IMR-90 (cell line): ENCODE results near the gene FAM163B. TPM values are rescaled to one million over a fixed set of nuclear protein-coding genes. Genes with fewer than 3 reads are reported as not detected.

Experiments used
- ATAC-seq: fragments of 200-7000 bp; cut with Tn5 transposase; 2 replicates; pipeline ENCODE4 v1.9.1; 2020; ENCODE audit warnings: low read depth, mild to moderate bottlenecking, moderate library complexity
- BruUV-seq: library from RNA; stranded (reverse); fragments of 400-500 nt; replicated peaks from 2 replicates; lab custom pipeline; 2021; lab: Mats Ljungman, UMichigan
- CTCF ChIA-PET: fragments of 300-600 bp; formaldehyde crosslinking; extraction: SDS; loops from one replicate; lab custom pipeline; 2021; ENCODE audit warnings: antibody characterized with exemption; lab: Yijun Ruan, JAX
- POLR2A ChIA-PET: fragments of 300-600 bp; sonication (Branson Sonifier 250); formaldehyde crosslinking; loops from one replicate; lab custom pipeline; 2022; ENCODE audit warnings: antibody characterized with exemption; ENCODE audit not compliant: unreplicated experiment; lab: Charles Lee
- DNase-seq: peaks from one replicate; pipeline ENCODE4 v3.0.0; 2013
- H2AFZ ChIP-seq: replicated peaks from 2 replicates; pipeline ENCODE3; 2013; ENCODE audit warnings: low read length, mild to moderate bottlenecking; ENCODE audit not compliant: poor library complexity
- H2AK5ac ChIP-seq: 2 replicates; pipeline ENCODE4 v1.6.1; 2013; ENCODE audit warnings: low read depth, low read length, inconsistent platforms
- H2AK9ac ChIP-seq: replicated peaks from 2 replicates; pipeline ENCODE3; 2013; ENCODE audit warnings: mild to moderate bottlenecking, low read depth, low read length, moderate library complexity; ENCODE audit not compliant: poor library complexity
- H2BK120ac ChIP-seq: 2 replicates; pipeline ENCODE4 v1.6.1; 2013; ENCODE audit warnings: low read depth, low read length, inconsistent platforms
- H2BK15ac ChIP-seq: 3 replicates; pipeline ENCODE4 v1.6.1; 2013; ENCODE audit warnings: low read depth, low read length, inconsistent platforms
- H2BK20ac ChIP-seq: 2 replicates; pipeline ENCODE4 v1.6.1; 2013; ENCODE audit warnings: low read depth, mild to moderate bottlenecking, inconsistent platforms, low read length, moderate library complexity
- H2BK5ac ChIP-seq: 2 replicates; pipeline ENCODE4 v1.6.1; 2013; ENCODE audit warnings: mild to moderate bottlenecking, low read depth, low read length, inconsistent platforms; ENCODE audit not compliant: poor library complexity, severe bottlenecking
- H3K14ac ChIP-seq: replicated peaks from 2 replicates; pipeline ENCODE4 v1.6.1; 2013; ENCODE audit warnings: low read depth, low read length, inconsistent platforms
- H3K18ac ChIP-seq: 2 replicates; pipeline ENCODE4 v1.6.1; 2013; ENCODE audit warnings: low read depth, low read length, control low read depth
- H3K23ac ChIP-seq: 2 replicates; pipeline ENCODE4 v1.6.1; 2013; ENCODE audit warnings: low read depth, low read length, inconsistent platforms
- H3K27ac ChIP-seq: 2 replicates; pipeline ENCODE4 v1.5.1; 2013; ENCODE audit warnings: mild to moderate bottlenecking, control low read depth, low read length; ENCODE audit not compliant: insufficient read depth
- H3K27me3 ChIP-seq: 2 replicates; pipeline ENCODE4 v1.6.1; 2013; ENCODE audit warnings: low read length; ENCODE audit not compliant: control insufficient read depth, insufficient read depth
- H3K36me3 ChIP-seq: 2 replicates; pipeline ENCODE4 v1.6.1; 2013; ENCODE audit warnings: low read length, mixed read lengths; ENCODE audit not compliant: control insufficient read depth, insufficient read depth
- H3K4ac ChIP-seq: 2 replicates; pipeline ENCODE4 v1.6.1; 2013; ENCODE audit warnings: low read depth, low read length, inconsistent platforms
- H3K4me1 ChIP-seq: 2 replicates; pipeline ENCODE4 v1.6.1; 2013; ENCODE audit warnings: low read length, mixed read lengths; ENCODE audit not compliant: control insufficient read depth, insufficient read depth
- H3K4me2 ChIP-seq: 2 replicates; pipeline ENCODE4 v1.6.1; 2013; ENCODE audit warnings: low read depth, mild to moderate bottlenecking, control low read depth, low read length, moderate library complexity
- H3K4me3 ChIP-seq: 2 replicates; pipeline ENCODE4 v1.5.1; 2013; ENCODE audit warnings: low read depth, mild to moderate bottlenecking, control low read depth, low read length, moderate library complexity; ENCODE audit not compliant: insufficient read depth
- H3K56ac ChIP-seq: 2 replicates; pipeline ENCODE4 v1.6.1; 2013; ENCODE audit warnings: low read length, inconsistent platforms; ENCODE audit not compliant: insufficient read depth; ENCODE audit errors: extremely low read depth
- H3K79me1 ChIP-seq, 2 experiments: 2 replicates each; pipeline ENCODE4 v1.6.1; 2013; ENCODE audit warnings: low read length in 2 of 2, inconsistent platforms in 1 of 2, low read depth in 1 of 2
- H3K9ac ChIP-seq: 2 replicates; pipeline ENCODE4 v1.6.1; 2013; ENCODE audit warnings: low read depth, low read length, control low read depth
- H3K9me1 ChIP-seq: 2 replicates; pipeline ENCODE4 v1.6.1; 2013; ENCODE audit warnings: low read length, inconsistent platforms; ENCODE audit not compliant: insufficient read depth
- H3K9me3 ChIP-seq: 2 replicates; pipeline ENCODE4 v1.6.1; 2013; ENCODE audit warnings: low read length; ENCODE audit not compliant: control insufficient read depth, insufficient read depth
- H4K20me1 ChIP-seq: 2 replicates; pipeline ENCODE4 v1.6.1; 2013; ENCODE audit warnings: low read length, inconsistent platforms; ENCODE audit not compliant: insufficient read depth
- H4K5ac ChIP-seq: 2 replicates; pipeline ENCODE4 v1.6.1; 2013; ENCODE audit warnings: mild to moderate bottlenecking, low read depth, low read length, control low read depth
- H4K8ac ChIP-seq, 2 experiments: 2 replicates each; pipeline ENCODE4 v1.6.1; 2013; ENCODE audit warnings: low read depth in 2 of 2, low read length in 2 of 2, control low read depth in 1 of 2, inconsistent platforms in 1 of 2
- H4K91ac ChIP-seq: 2 replicates; pipeline ENCODE4 v1.6.1; 2013; ENCODE audit warnings: low read depth, low read length, inconsistent platforms; ENCODE audit not compliant: insufficient read depth
- BHLHE40 ChIP-seq: fragments of 150-350 bp; IDR thresholded peaks from 2 replicates; pipeline ENCODE4 v1.6.1; 2016; ENCODE audit warnings: mild to moderate bottlenecking, low read depth, low read length
- CEBPB ChIP-seq: IDR thresholded peaks from 2 replicates; pipeline ENCODE4 v1.6.1; 2012; ENCODE audit warnings: low read depth, low read length, improper control_type of control experiment
- CHD1 ChIP-seq: IDR thresholded peaks from 2 replicates; pipeline ENCODE4 v1.6.1; 2012; ENCODE audit warnings: low read depth, low read length, improper control_type of control experiment
- MAFK ChIP-seq: IDR thresholded peaks from 2 replicates; pipeline ENCODE4 v1.6.1; 2012; ENCODE audit warnings: low read depth, low read length, improper control_type of control experiment
- MAZ ChIP-seq: IDR thresholded peaks from 2 replicates; pipeline ENCODE4 v1.6.1; 2012; ENCODE audit warnings: low read depth, mild to moderate bottlenecking, low read length, improper control_type of control experiment, moderate library complexity, borderline replicate concordance
- MXI1 ChIP-seq: IDR thresholded peaks from 2 replicates; pipeline ENCODE4 v1.6.1; 2012; ENCODE audit warnings: low read depth, mild to moderate bottlenecking, low read length, moderate library complexity, borderline replicate concordance
- NFE2L2 ChIP-seq: fragments of 150-350 bp; IDR thresholded peaks from 2 replicates; pipeline ENCODE4 v1.6.1; 2016; ENCODE audit warnings: low read depth, mild to moderate bottlenecking, low read length
- POLR2A ChIP-seq: IDR thresholded peaks from 2 replicates; pipeline ENCODE4 v1.6.1; 2012; ENCODE audit warnings: mild to moderate bottlenecking, low read depth, low read length
- RCOR1 ChIP-seq: IDR thresholded peaks from 2 replicates; pipeline ENCODE4 v1.6.1; 2012; ENCODE audit warnings: mild to moderate bottlenecking, low read length, improper control_type of control experiment; ENCODE audit not compliant: insufficient replicate concordance
- RFX5 ChIP-seq: IDR thresholded peaks from 2 replicates; pipeline ENCODE4 v1.8.0; 2012; ENCODE audit warnings: low read depth, mild to moderate bottlenecking, low read length, moderate library complexity
- SMC3 ChIP-seq: fragments of 150-350 bp; IDR thresholded peaks from 2 replicates; pipeline ENCODE4 v1.6.1; 2016; ENCODE audit warnings: low read depth, mild to moderate bottlenecking, antibody characterized with exemption, low read length, moderate library complexity
- WGBS, 2 experiments: methylation state at CpG; one replicate each; pipeline versions ENCODE4 v1.1.5 to v1.1.7; 2013; ENCODE audit warnings: missing lambda C conversion rate in 2 of 2; ENCODE audit not compliant: insufficient read length in 1 of 2; ENCODE audit errors: extremely low coverage in 2 of 2; 5-methylcytosine and 5-hydroxymethylcytosine counted together
- dilution Hi-C: fragments of 300-500 bp; cut with HindIII; formaldehyde crosslinking; loops from one replicate; pipeline ENCODE4 v1.14.3; 2018; ENCODE audit warnings: low sequenced_read_pairs; ENCODE audit not compliant: unreplicated experiment
- in situ Hi-C: fragments of 300-500 bp; cut with MboI; formaldehyde crosslinking; loops from 3 replicates; pipeline ENCODE4 v1.14.3; 2019; ENCODE audit warnings: low sequenced_read_pairs, inconsistent platforms, mixed read lengths
- intact Hi-C: fragments of 100-400 bp; cut with micrococcal nuclease; formaldehyde crosslinking; loops from 2 replicates; pipeline ENCODE4 v1.10.0; 2022
- polyA plus RNA-seq, 3 experiments: library from polyadenylated mRNA; depleted of rRNA; stranded (reverse); fragments of >200 nt; gene quantifications; 2 replicates each; pipeline ENCODE4 v1.2.3, GENCODE V29; 2012; ENCODE audit warnings: low replicate concordance in 1 of 3
- total RNA-seq: library from RNA; depleted of rRNA; stranded (reverse); fragments of >200 nt; gene quantifications from 2 replicates; pipeline ENCODE4 v1.2.3, GENCODE V29; 2012
- TF ChIP-seq, protein P1 (sequence below): fragments of 150-350 bp; IDR thresholded peaks from 2 replicates; pipeline ENCODE4 v1.6.1; 2017; ENCODE audit warnings: mild to moderate bottlenecking, antibody characterized with exemption, low read length, low read depth
- TF ChIP-seq, protein P2 (sequence below): fragments of 150-350 bp; IDR thresholded peaks from 2 replicates; pipeline ENCODE4 v1.6.1; 2016; ENCODE audit warnings: low read depth, mild to moderate bottlenecking, low read length, moderate library complexity, borderline replicate concordance
- TF ChIP-seq, protein P3 (sequence below): conservative IDR thresholded peaks from 2 replicates; pipeline ENCODE4 v1.5.1; 2012; ENCODE audit warnings: mild to moderate bottlenecking, low read depth, low read length, improper control_type of control experiment

The FAM163B gene
- total and polyA plus RNA-seq, 2 of the 4 experiments (the other 2 are of a cell fraction) = not detected

DNA sequence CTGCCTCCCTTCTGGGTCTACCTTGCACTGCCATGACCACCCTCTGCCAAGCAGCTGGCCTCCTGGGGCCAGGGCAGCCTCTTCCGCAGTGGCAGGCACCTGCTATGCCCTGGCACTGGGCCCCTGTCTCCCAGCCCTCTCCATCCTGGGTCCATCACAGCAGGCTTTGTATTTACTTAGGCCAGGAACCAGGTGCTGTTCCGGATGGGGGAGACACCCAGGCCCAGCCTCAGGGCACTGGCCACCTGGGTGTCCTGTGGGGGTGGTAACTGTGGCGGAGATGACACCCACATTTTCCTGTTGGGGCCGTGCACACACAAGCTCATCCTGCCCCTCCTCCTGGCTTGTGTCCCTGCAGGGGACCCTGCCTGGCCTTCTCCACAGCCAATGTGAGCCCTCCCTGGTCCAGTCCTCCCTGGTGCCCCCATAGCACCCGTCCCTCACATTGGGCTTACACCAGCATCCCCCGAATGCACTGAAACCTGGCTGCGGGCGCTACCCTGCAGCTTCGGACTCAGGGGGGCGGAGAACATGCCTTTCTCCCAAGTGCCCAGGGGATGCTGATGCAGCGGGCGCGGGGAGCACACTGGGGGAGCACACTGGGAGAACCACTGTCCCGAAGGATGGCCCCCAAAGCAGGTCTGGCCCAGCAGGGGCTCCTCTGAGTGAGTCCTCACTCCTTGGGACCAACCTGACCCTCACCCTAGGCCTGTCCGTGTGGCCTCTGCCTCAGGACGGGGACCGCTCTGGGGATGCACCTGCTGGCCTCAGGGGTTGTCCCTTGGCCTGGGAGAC, 17.9 kb downstream of the FAM163B start:
- no peak overlapping the region for H2AK5ac ChIP-seq
- dilution Hi-C loops = no loop called here

More for the DNA sequence above, 17.9 kb downstream of the FAM163B start:
- WGBS, 2 experiments = 93% methylated on average over 9 of the region's 17 CpGs; no CpG with 5 or more reads in 1 of the 2 experiments
- H3K9me3 ChIP-seq = peaks cover 4% of the 10 kb centered on the region
- H4K8ac ChIP-seq = no peak overlapping the region
- no peak overlapping the region for H4K5ac ChIP-seq
- no peak overlapping the region for H3K4me3 ChIP-seq
- CTCF ChIA-PET = no interaction called here
- H3K14ac ChIP-seq = no peak overlapping the region
- H3K4ac ChIP-seq = no peak overlapping the region
- H2BK20ac ChIP-seq = no peak overlapping the region
- BruUV-seq = no TSS peak
- H3K4me2 ChIP-seq = no peak overlapping the region
- peaks cover 15% of the 10 kb centered on the region; the same call in 1 of the 2 replicates for H3K27me3 ChIP-seq
- no peak overlapping the region for H2BK120ac ChIP-seq
- no peak overlapping the region for H4K91ac ChIP-seq
- H3K9ac ChIP-seq = no peak overlapping the region
- no peak overlapping the region for H3K18ac ChIP-seq
- no peaks in the 10 kb centered on the region for H3K9me1 ChIP-seq
- no peak for TF ChIP-seq POLR2A
- no peak for TF ChIP-seq MAFK
- no peak for TF ChIP-seq RCOR1
- TF ChIP-seq, protein P1, sequence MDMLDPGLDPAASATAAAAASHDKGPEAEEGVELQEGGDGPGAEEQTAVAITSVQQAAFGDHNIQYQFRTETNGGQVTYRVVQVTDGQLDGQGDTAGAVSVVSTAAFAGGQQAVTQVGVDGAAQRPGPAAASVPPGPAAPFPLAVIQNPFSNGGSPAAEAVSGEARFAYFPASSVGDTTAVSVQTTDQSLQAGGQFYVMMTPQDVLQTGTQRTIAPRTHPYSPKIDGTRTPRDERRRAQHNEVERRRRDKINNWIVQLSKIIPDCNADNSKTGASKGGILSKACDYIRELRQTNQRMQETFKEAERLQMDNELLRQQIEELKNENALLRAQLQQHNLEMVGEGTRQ = no peak
- TF ChIP-seq SMC3 = no peak
- TF ChIP-seq CHD1 = no peak
- TF ChIP-seq MXI1 = no peak
- no peak for TF ChIP-seq NFE2L2
- no peak for TF ChIP-seq MAZ
- TF ChIP-seq, protein P2, sequence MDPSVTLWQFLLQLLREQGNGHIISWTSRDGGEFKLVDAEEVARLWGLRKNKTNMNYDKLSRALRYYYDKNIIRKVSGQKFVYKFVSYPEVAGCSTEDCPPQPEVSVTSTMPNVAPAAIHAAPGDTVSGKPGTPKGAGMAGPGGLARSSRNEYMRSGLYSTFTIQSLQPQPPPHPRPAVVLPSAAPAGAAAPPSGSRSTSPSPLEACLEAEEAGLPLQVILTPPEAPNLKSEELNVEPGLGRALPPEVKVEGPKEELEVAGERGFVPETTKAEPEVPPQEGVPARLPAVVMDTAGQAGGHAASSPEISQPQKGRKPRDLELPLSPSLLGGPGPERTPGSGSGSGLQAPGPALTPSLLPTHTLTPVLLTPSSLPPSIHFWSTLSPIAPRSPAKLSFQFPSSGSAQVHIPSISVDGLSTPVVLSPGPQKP = no peak
- TF ChIP-seq CEBPB = no peak
- TF ChIP-seq RFX5 = no peak
- no peak for TF ChIP-seq BHLHE40
- TF ChIP-seq, protein P3, sequence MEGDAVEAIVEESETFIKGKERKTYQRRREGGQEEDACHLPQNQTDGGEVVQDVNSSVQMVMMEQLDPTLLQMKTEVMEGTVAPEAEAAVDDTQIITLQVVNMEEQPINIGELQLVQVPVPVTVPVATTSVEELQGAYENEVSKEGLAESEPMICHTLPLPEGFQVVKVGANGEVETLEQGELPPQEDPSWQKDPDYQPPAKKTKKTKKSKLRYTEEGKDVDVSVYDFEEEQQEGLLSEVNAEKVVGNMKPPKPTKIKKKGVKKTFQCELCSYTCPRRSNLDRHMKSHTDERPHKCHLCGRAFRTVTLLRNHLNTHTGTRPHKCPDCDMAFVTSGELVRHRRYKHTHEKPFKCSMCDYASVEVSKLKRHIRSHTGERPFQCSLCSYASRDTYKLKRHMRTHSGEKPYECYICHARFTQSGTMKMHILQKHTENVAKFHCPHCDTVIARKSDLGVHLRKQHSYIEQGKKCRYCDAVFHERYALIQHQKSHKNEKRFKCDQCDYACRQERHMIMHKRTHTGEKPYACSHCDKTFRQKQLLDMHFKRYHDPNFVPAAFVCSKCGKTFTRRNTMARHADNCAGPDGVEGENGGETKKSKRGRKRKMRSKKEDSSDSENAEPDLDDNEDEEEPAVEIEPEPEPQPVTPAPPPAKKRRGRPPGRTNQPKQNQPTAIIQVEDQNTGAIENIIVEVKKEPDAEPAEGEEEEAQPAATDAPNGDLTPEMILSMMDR = no peak
- H3K23ac ChIP-seq = no peak overlapping the region
- in situ Hi-C loops = no loop called here
- H2BK15ac ChIP-seq = no peak overlapping the region
- no peaks in the 10 kb centered on the region; the same call in 1 of the 2 replicates for H4K20me1 ChIP-seq
- POLR2A ChIA-PET = no interaction called here
- intact Hi-C loops = no loop called here
- no peak overlapping the region for H3K56ac ChIP-seq
- no peaks in the 10 kb centered on the region for H3K36me3 ChIP-seq
- no peaks in the 10 kb centered on the region for H3K4me1 ChIP-seq
- H2AK9ac ChIP-seq = no peak overlapping the region
- no peak for ATAC-seq
- H3K27ac ChIP-seq = no peak overlapping the region
- no peak overlapping the region for H2AFZ ChIP-seq
- no peak overlapping the region for H2BK5ac ChIP-seq
- DNase-seq = no peak
- no peaks in the 10 kb centered on the region for H3K79me1 ChIP-seq
